B cell (primary cell): ENCODE data around the gene PPARD. TPM values are rescaled to one million over a fixed set of nuclear protein-coding genes. Genes with fewer than 3 reads are reported as not detected.
"Not testable (repeated sequence)": the region's sequence is repeated elsewhere in the genome, so short reads cannot be mapped to it uniquely, and the experiment has no call there.

Experiments used
- ATAC-seq: fragments of 200-7000 bp; cut with Tn5 transposase; one replicate; pipeline ENCODE4 v1.10.0; 2021; ENCODE audit warnings: low read depth, mild to moderate bottlenecking, moderate number of reproducible peaks, moderate library complexity
- CTCF ChIA-PET: fragments of 350-600 bp; sonication (Branson Sonifier 250); formaldehyde crosslinking; loops from one replicate; lab custom pipeline; 2021; ENCODE audit warnings: antibody characterized with exemption, inconsistent platforms; lab: Charles Lee
- POLR2A ChIA-PET: fragments of 350-600 bp; sonication (Branson Sonifier 250); formaldehyde crosslinking; loops from one replicate; lab custom pipeline; 2021; ENCODE audit warnings: antibody characterized with exemption; lab: Charles Lee
- DNase-seq: peaks from one replicate; pipeline ENCODE4 v3.0.0; 2013
- H2AFZ ChIP-seq: 2 replicates; pipeline ENCODE4 v1.6.1; 2012; ENCODE audit warnings: mild to moderate bottlenecking, low read depth, low read length; ENCODE audit not compliant: insufficient read depth, poor library complexity, severe bottlenecking
- H3K27ac ChIP-seq, 2 donors: 1 replicate in 1 of 2; 2 replicates in 1 of 2; pipeline ENCODE4 v1.5.1; 2012 to 2013; ENCODE audit warnings: low read length in 2 of 2, mild to moderate bottlenecking in 2 of 2, moderate library complexity in 1 of 2
- H3K27me3 ChIP-seq, 4 experiments: fragments of 200-600 bp in 1 of 4; sonication (generic) in 1 of 4; replicated peaks in 1 of 4; 1 replicate in 2 of 4; 2 replicates in 2 of 4; pipeline versions ENCODE4 v1.6.1 to v1.7.0; 2013 to 2016; ENCODE audit warnings: low read length in 3 of 4, mild to moderate bottlenecking in 2 of 4, mixed read lengths in 1 of 4, moderate library complexity in 1 of 4; ENCODE audit not compliant: insufficient read depth in 4 of 4, control insufficient read depth in 3 of 4; ENCODE audit errors: control extremely low read depth in 1 of 4
- H3K36me3 ChIP-seq, 2 experiments: replicated peaks in 1 of 2; 1 replicate in 1 of 2; 2 replicates in 1 of 2; pipeline versions ENCODE4 v1.6.1 to v1.7.1; 2013; ENCODE audit warnings: low read length in 1 of 2; ENCODE audit not compliant: insufficient read depth in 2 of 2, control insufficient read depth in 1 of 2; ENCODE audit errors: control extremely low read depth in 1 of 2, extremely low read depth in 1 of 2
- H3K4me1 ChIP-seq, 2 donors: fragments of 200-600 bp in 1 of 2; sonication (generic) in 1 of 2; 1 replicate in 1 of 2; 2 replicates in 1 of 2; pipeline versions ENCODE4 v1.5.1 to v1.6.1; 2013 to 2017; ENCODE audit warnings: low read length in 2 of 2; ENCODE audit not compliant: control insufficient read depth in 2 of 2, insufficient read depth in 2 of 2
- H3K4me2 ChIP-seq: replicated peaks from 2 replicates; pipeline ENCODE3; 2012; ENCODE audit warnings: mild to moderate bottlenecking, low read depth, low read length; ENCODE audit not compliant: poor library complexity, severe bottlenecking
- H3K4me3 ChIP-seq, 5 experiments: fragments of 200-600 bp in 1 of 5; sonication (generic) in 1 of 5; 1 replicate in 3 of 5; 2 replicates in 2 of 5; pipeline versions ENCODE4 v1.5.1 to v1.7.0; 2011 to 2016; ENCODE audit warnings: low read length in 4 of 5, mild to moderate bottlenecking in 4 of 5, low read depth in 2 of 5, control low read depth in 1 of 5, moderate library complexity in 1 of 5; ENCODE audit not compliant: insufficient read depth in 1 of 5; ENCODE audit errors: control extremely low read depth in 1 of 5, extremely low read depth in 1 of 5
- H3K79me2 ChIP-seq: fragments of 200-600 bp; sonication (generic); one replicate; pipeline ENCODE4 v1.6.0; 2016; ENCODE audit warnings: low read length; ENCODE audit not compliant: control insufficient read depth, insufficient read depth
- H3K9ac ChIP-seq: fragments of 200-600 bp; sonication (generic); 2 replicates; pipeline ENCODE4 v1.6.1; 2017; ENCODE audit warnings: mild to moderate bottlenecking, low read length, moderate library complexity
- H3K9me3 ChIP-seq, 3 donors: one replicate each; pipeline versions ENCODE4 v1.6.1 to v1.7.1; 2013; ENCODE audit warnings: low read length in 2 of 3; ENCODE audit not compliant: control insufficient read depth in 2 of 3, insufficient read depth in 1 of 3; ENCODE audit errors: control extremely low read depth in 1 of 3
- H4K20me1 ChIP-seq: 2 replicates; pipeline ENCODE4 v1.6.0; 2012; ENCODE audit warnings: mild to moderate bottlenecking, low read length; ENCODE audit not compliant: insufficient read depth, control insufficient read depth, poor library complexity, severe bottlenecking
- H3K27ac Mint-ChIP-seq: one replicate; pipeline ENCODE4 v1.8.0; 2021; ENCODE audit warnings: mixed read lengths
- H3K27me3 Mint-ChIP-seq: one replicate; pipeline ENCODE4 v1.8.0; 2021; ENCODE audit warnings: mixed read lengths
- H3K4me1 Mint-ChIP-seq: one replicate; pipeline ENCODE4 v1.8.0; 2021; ENCODE audit warnings: mixed read lengths
- H3K4me3 Mint-ChIP-seq: one replicate; pipeline ENCODE4 v1.8.0; 2021; ENCODE audit warnings: mixed read lengths
- H3K9me3 Mint-ChIP-seq: one replicate; pipeline ENCODE4 v1.8.0; 2022; ENCODE audit warnings: mixed read lengths; ENCODE audit not compliant: insufficient read depth
- CTCF ChIP-seq: fragments of 200-600 bp; IDR thresholded peaks from one replicate; pipeline ENCODE4 v1.8.0; 2022; ENCODE audit warnings: antibody characterized with exemption, mild to moderate bottlenecking
- EZH2 ChIP-seq: IDR thresholded peaks from 2 replicates; pipeline ENCODE4 v1.6.1; 2012; ENCODE audit warnings: borderline replicate concordance, low read depth, mild to moderate bottlenecking, moderate library complexity, low read length; ENCODE audit not compliant: insufficient read depth, poor library complexity, severe bottlenecking
- WGBS: methylation state at CpG from one replicate; pipeline ENCODE4 v1.1.5; 2013; ENCODE audit warnings: missing lambda C conversion rate; ENCODE audit not compliant: insufficient coverage; 5-methylcytosine and 5-hydroxymethylcytosine counted together
- intact Hi-C: fragments of 100-400 bp; cut with micrococcal nuclease; formaldehyde crosslinking; loops from one replicate; pipeline ENCODE4 v1.10.0; 2022
- polyA plus RNA-seq: library from polyadenylated mRNA; depleted of rRNA; stranded (reverse); fragments of >200 nt; gene quantifications from 2 replicates; pipeline ENCODE4 v1.2.3, GENCODE V29; 2012
- total RNA-seq, 2 donors: library from RNA; stranded (reverse); fragments of 120-200 nt in 1 of 2; gene quantifications; 1 replicate in 1 of 2; 2 replicates in 1 of 2; pipeline versions ENCODE4 v1.2.3 to v1.2.4, GENCODE V29; 2013 to 2022

Gene PPARD
- total and polyA plus RNA-seq, 2 donors (not counting 1 experiment from before 2014, with no cell fraction given) = 37.9 to 38.9 TPM

- H3K79me2 ChIP-seq = no peaks in the 10 kb centered on the region
- Mint-ChIP-seq H3K4me1 (peaks cover 16% of the 10 kb centered on the region), H3K4me3 (no peak overlapping the region), H3K27ac (peak overlapping the region; percentile 26), H3K9me3 (no peaks in the 10 kb centered on the region), H3K27me3 (no peaks in the 10 kb centered on the region)
- no peak for TF ChIP-seq CTCF
- TF ChIP-seq EZH2 = no peak
- H3K4me1 ChIP-seq = peaks cover 11 to 16% of the 10 kb centered on the region in 2 donors
- peaks cover 0 to 5% (median 0%) of the 10 kb centered on the region in 3 donors for H3K9me3 ChIP-seq
- H3K27ac ChIP-seq = peak overlapping the region in 1 of 2 donors; percentile 11
- H3K4me3 ChIP-seq = no peak overlapping the region
- H3K9ac ChIP-seq = no peak overlapping the region
- ChIA-PET CTCF (interaction anchor here (0.6 to 9.8 kb wide), 20 partner anchors 10 to 404 kb away, joined by 3 to 301 read pairs (median 6); partner anchors contain the start of genes DEF6, FANCE, PPARD and ZNF76), POLR2A (interaction anchor here (0.7 to 1.3 kb wide), 3 partner anchors 25 to 140 kb away, joined by 3 to 4 read pairs (median 3); partner anchors contain the start of gene RPL10A)
- no peak overlapping the region for H3K4me2 ChIP-seq
- H4K20me1 ChIP-seq = no peaks in the 10 kb centered on the region
- ATAC-seq (no peak), DNase-seq (no peak)
- no CpG with 5 or more reads among the region's 1 CpG for WGBS
- H2AFZ ChIP-seq = no peak overlapping the region
- no peaks in the 10 kb centered on the region for H3K27me3 ChIP-seq
- H3K36me3 ChIP-seq = peaks cover 5 to 9% of the 10 kb centered on the region in 2 experiments
- intact Hi-C loops = no loop called here
Observed at GRCh38 chr6:35328108-35328723, 14.1 kb upstream of the PPARD start.

GRCh38 chr6:35328965-35329364, 13.4 kb upstream of the PPARD start:
- intact Hi-C loops, H3K79me2 ChIP-seq, H3K27me3 Mint-ChIP-seq, H4K20me1 ChIP-seq, H3K9me3 ChIP-seq, H2AFZ ChIP-seq, H3K27ac ChIP-seq, H3K27me3 ChIP-seq, H3K36me3 ChIP-seq, H3K4me3 Mint-ChIP-seq, H3K9ac ChIP-seq, H3K27ac Mint-ChIP-seq, DNase-seq, H3K4me2 ChIP-seq, H3K9me3 Mint-ChIP-seq, ATAC-seq, H3K4me3 ChIP-seq: not testable (repeated sequence)
- peaks cover 11 to 16% of the 10 kb centered on the region in 2 donors for H3K4me1 ChIP-seq
- WGBS = 96% methylated on average over 7 of the region's 8 CpGs
- ChIA-PET CTCF (interaction anchor here (2.4 to 9.8 kb wide), 4 partner anchors 18 to 123 kb away, joined by 13 to 301 read pairs (median 28); partner anchors contain the start of genes DEF6 and FANCE), POLR2A (interaction anchor here (0.7 kb wide), 1 partner anchor 28 kb away, joined by 3 read pairs; no protein-coding TSS in a partner anchor)
- peaks cover 16% of the 10 kb centered on the region for H3K4me1 Mint-ChIP-seq
